SK-N-SH (cell line): ENCODE results near the gene CKS1B. TPM values are rescaled to one million over a fixed set of nuclear protein-coding genes. Genes with fewer than 3 reads are reported as not detected.

Source experiments
- CTCF ChIA-PET: fragments of 300-600, 350-600 bp; formaldehyde crosslinking; extraction: SDS; loops from one replicate; lab custom pipeline; 2021; lab: Yijun Ruan, JAX
- POLR2A ChIA-PET: fragments of 350-600 bp; sonication (Branson Sonifier 250); formaldehyde crosslinking; extraction: SDS; loops from one replicate; lab custom pipeline; 2020; ENCODE audit warnings: antibody characterized with exemption, inconsistent platforms; lab: Yijun Ruan, JAX
- DNase-seq: peaks from one replicate; pipeline ENCODE4 v3.0.0; 2012
- H2AFZ ChIP-seq: fragments of 200-600 bp; sonication (generic); 2 replicates; pipeline ENCODE4 v1.8.1; 2016; ENCODE audit warnings: antibody characterized with exemption, mild to moderate bottlenecking, low read depth
- H3F3A ChIP-seq: fragments of 200-600 bp; sonication (generic); replicated peaks from 2 replicates; pipeline ENCODE3; 2016; ENCODE audit warnings: antibody characterized with exemption, mild to moderate bottlenecking; ENCODE audit not compliant: insufficient read depth
- H3K27ac ChIP-seq, 2 experiments: fragments of 200-500 bp in 1 of 2; fragments of 200-600 bp in 1 of 2; sonication (Bioruptor generic) in 1 of 2; sonication (generic), shearing (Covaris generic) in 1 of 2; 2 replicates each; pipeline versions ENCODE4 v1.5.1 to v1.6.1; 2014 to 2016; ENCODE audit warnings: low read depth in 2 of 2, inconsistent platforms in 1 of 2, low read length in 1 of 2, mild to moderate bottlenecking in 1 of 2, mixed read lengths in 1 of 2
- H3K27me3 ChIP-seq: fragments of 200-600 bp; sonication (generic), shearing (Covaris generic); 2 replicates; pipeline ENCODE4 v1.6.1; 2016; ENCODE audit warnings: mixed run types; ENCODE audit not compliant: insufficient read depth
- H3K36me3 ChIP-seq, 2 experiments: fragments of 200-500 bp in 1 of 2; fragments of 200-600 bp in 1 of 2; sonication (Bioruptor generic) in 1 of 2; sonication (generic) in 1 of 2; replicated peaks in 1 of 2; 2 replicates each; pipeline versions ENCODE3 to v1.5.1; 2014 to 2016; ENCODE audit warnings: low read length in 1 of 2, mild to moderate bottlenecking in 1 of 2; ENCODE audit not compliant: insufficient read depth in 2 of 2, control insufficient read depth in 1 of 2
- H3K4me1 ChIP-seq, 2 experiments: fragments of 200-500 bp in 1 of 2; fragments of 200-600 bp in 1 of 2; sonication (Bioruptor generic) in 1 of 2; sonication (generic), shearing (Covaris generic) in 1 of 2; 2 replicates each; pipeline versions ENCODE4 v1.5.1 to v1.6.1; 2014 to 2016; ENCODE audit warnings: low read depth in 1 of 2, low read length in 1 of 2, mixed run types in 1 of 2; ENCODE audit not compliant: insufficient read depth in 2 of 2, control insufficient read depth in 1 of 2
- H3K4me2 ChIP-seq: fragments of 200-600 bp; sonication (generic), shearing (Covaris generic); 2 replicates; pipeline ENCODE4 v1.6.1; 2017; ENCODE audit warnings: mixed run types
- H3K4me3 ChIP-seq, 2 experiments: fragments of 200-500 bp in 1 of 2; fragments of 200-600 bp in 1 of 2; sonication (Bioruptor generic) in 1 of 2; sonication (generic), shearing (Covaris generic) in 1 of 2; 2 replicates each; pipeline versions ENCODE4 v1.5.1 to v1.8.1; 2014 to 2016; ENCODE audit warnings: low read depth in 2 of 2, inconsistent platforms in 1 of 2, low read length in 1 of 2, mild to moderate bottlenecking in 1 of 2, mixed read lengths in 1 of 2, moderate library complexity in 1 of 2
- H3K79me2 ChIP-seq: fragments of 200-600 bp; sonication (generic); 2 replicates; pipeline ENCODE4 v1.8.1; 2017; ENCODE audit warnings: mild to moderate bottlenecking; ENCODE audit not compliant: insufficient read depth
- H3K9ac ChIP-seq: fragments of 200-600 bp; sonication (generic); 2 replicates; pipeline ENCODE4 v1.6.1; 2017; ENCODE audit warnings: mixed run types
- H3K9me2 ChIP-seq: fragments of 200-600 bp; sonication (generic); 2 replicates; pipeline ENCODE4 v1.6.1; 2017; ENCODE audit warnings: mixed run types
- H3K9me3 ChIP-seq: fragments of 200-600 bp; sonication (generic); 2 replicates; pipeline ENCODE4 v1.6.1; 2017; ENCODE audit warnings: mixed run types, mild to moderate bottlenecking, moderate library complexity
- H4K20me1 ChIP-seq: fragments of 200-600 bp; sonication (generic); 2 replicates; pipeline ENCODE4 v1.6.1; 2017; ENCODE audit warnings: mild to moderate bottlenecking, mixed run types; ENCODE audit not compliant: insufficient read depth
- CHD2 ChIP-seq: fragments of 150-350 bp; IDR thresholded peaks from 2 replicates; pipeline ENCODE4 v1.6.1; 2018; ENCODE audit warnings: low read length; ENCODE audit not compliant: partially characterized antibody
- EP300 ChIP-seq, 2 experiments: IDR thresholded peaks; 2 replicates each; pipeline versions ENCODE4 v1.4.0 to v1.6.1; 2012; ENCODE audit warnings: borderline replicate concordance in 1 of 2, low read depth in 1 of 2, low read length in 1 of 2
- EZH2phosphoT487 ChIP-seq: fragments of 200-600 bp; sonication (generic); IDR thresholded peaks from 2 replicates; pipeline ENCODE4 v1.6.1; 2017; ENCODE audit warnings: low read depth, mixed run types, mild to moderate bottlenecking, antibody characterized with exemption, moderate library complexity, borderline replicate concordance
- GATA2 ChIP-seq: sonication (generic); formaldehyde crosslinking; IDR thresholded peaks from 2 replicates; pipeline ENCODE4 v1.5.0; 2020; ENCODE audit warnings: mild to moderate bottlenecking, missing genetic modification reagents
- JUND ChIP-seq: IDR thresholded peaks from 2 replicates; pipeline ENCODE4 v1.4.0; 2012
- MEF2A ChIP-seq: IDR thresholded peaks from 2 replicates; pipeline ENCODE4 v1.4.0; 2012; ENCODE audit warnings: low read depth, borderline replicate concordance
- NFIC ChIP-seq: IDR thresholded peaks from 2 replicates; pipeline ENCODE4 v1.4.0; 2012; ENCODE audit warnings: borderline replicate concordance
- NRF1 ChIP-seq: IDR thresholded peaks from 2 replicates; pipeline ENCODE4 v1.6.1; 2012; ENCODE audit warnings: low read depth, mild to moderate bottlenecking, low read length
- RFX5 ChIP-seq: IDR thresholded peaks from 2 replicates; pipeline ENCODE4 v1.6.1; 2012; ENCODE audit warnings: mild to moderate bottlenecking, improper control_type of control experiment, low read length
- SIN3A ChIP-seq: IDR thresholded peaks from 2 replicates; pipeline ENCODE4 v1.6.1; 2012; ENCODE audit warnings: low read depth, mild to moderate bottlenecking, low read length, moderate library complexity, borderline replicate concordance
- TAF1 ChIP-seq: IDR thresholded peaks from 2 replicates; pipeline ENCODE4 v1.6.1; 2012; ENCODE audit warnings: low read depth, mild to moderate bottlenecking, low read length, moderate library complexity, borderline replicate concordance
- TEAD4 ChIP-seq: IDR thresholded peaks from 2 replicates; pipeline ENCODE4 v1.4.0; 2012; ENCODE audit warnings: mild to moderate bottlenecking, borderline replicate concordance; ENCODE audit not compliant: insufficient read depth
- USF2 ChIP-seq: fragments of 150-350 bp; IDR thresholded peaks from 2 replicates; pipeline ENCODE4 v1.6.1; 2017; ENCODE audit warnings: antibody characterized with exemption, low read length, low read depth, borderline replicate concordance
- WGBS: methylation state at CpG from one replicate; pipeline ENCODE4 v1.1.6; 2017; ENCODE audit warnings: low lambda C conversion rate; 5-methylcytosine and 5-hydroxymethylcytosine counted together
- polyA plus RNA-seq, 3 experiments: library from polyadenylated mRNA; depleted of rRNA; stranded (reverse); fragments of >200 nt; gene quantifications; 2 replicates each; pipeline ENCODE4 v1.2.3, GENCODE V29; 2012
- TF ChIP-seq, protein P1 (sequence below): IDR thresholded peaks from 2 replicates; pipeline ENCODE4; 2012
- TF ChIP-seq, protein P2 (sequence below): IDR thresholded peaks from 2 replicates; pipeline ENCODE4 v1.6.1; 2012; ENCODE audit warnings: mild to moderate bottlenecking, low read depth, low read length, moderate library complexity

The CKS1B gene
- polyA plus RNA-seq, 1 of the 3 experiments (the other 2 are of a cell fraction) = 308 TPM

DNA sequence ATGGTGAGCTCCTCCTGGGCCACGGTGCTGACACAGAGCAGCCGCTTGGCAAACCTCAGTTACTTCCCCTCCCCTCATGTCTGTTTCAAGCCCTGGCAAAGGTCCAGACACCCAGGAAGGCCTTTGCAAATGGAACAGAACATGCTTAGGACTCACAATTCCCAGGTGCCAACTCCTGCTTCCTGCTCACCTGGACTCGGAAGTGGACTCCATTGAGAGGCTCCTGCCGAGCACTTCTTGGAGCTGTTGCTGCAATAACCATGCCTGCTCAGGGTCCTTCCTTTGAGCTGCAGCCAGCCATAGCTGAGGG lies 48.4 kb downstream of the CKS1B start (continued):
- no peak for TF ChIP-seq TEAD4
- no peak for TF ChIP-seq SIN3A
- no peak for TF ChIP-seq CHD2
- no peak for TF ChIP-seq RFX5

- TF ChIP-seq JUND (no peak), SIN3A (no peak), NFIC (no peak), MEF2A (no peak), GATA2 (no peak), TAF1 (no peak), USF2 (no peak), CHD2 (no peak), EZH2phosphoT487 (no peak), EP300 (IDR thresholded peaks at IDR 0.05; ENCODE audit: borderline replicate concordance in 1 of 2, low read depth in 1 of 2, low read length in 1 of 2) (no peak), NRF1 (no peak)
- TF ChIP-seq, protein P1, sequence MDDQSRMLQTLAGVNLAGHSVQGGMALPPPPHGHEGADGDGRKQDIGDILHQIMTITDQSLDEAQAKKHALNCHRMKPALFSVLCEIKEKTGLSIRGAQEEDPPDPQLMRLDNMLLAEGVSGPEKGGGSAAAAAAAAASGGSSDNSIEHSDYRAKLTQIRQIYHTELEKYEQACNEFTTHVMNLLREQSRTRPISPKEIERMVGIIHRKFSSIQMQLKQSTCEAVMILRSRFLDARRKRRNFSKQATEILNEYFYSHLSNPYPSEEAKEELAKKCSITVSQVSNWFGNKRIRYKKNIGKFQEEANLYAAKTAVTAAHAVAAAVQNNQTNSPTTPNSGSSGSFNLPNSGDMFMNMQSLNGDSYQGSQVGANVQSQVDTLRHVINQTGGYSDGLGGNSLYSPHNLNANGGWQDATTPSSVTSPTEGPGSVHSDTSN = no peak
- TF ChIP-seq, protein P2, sequence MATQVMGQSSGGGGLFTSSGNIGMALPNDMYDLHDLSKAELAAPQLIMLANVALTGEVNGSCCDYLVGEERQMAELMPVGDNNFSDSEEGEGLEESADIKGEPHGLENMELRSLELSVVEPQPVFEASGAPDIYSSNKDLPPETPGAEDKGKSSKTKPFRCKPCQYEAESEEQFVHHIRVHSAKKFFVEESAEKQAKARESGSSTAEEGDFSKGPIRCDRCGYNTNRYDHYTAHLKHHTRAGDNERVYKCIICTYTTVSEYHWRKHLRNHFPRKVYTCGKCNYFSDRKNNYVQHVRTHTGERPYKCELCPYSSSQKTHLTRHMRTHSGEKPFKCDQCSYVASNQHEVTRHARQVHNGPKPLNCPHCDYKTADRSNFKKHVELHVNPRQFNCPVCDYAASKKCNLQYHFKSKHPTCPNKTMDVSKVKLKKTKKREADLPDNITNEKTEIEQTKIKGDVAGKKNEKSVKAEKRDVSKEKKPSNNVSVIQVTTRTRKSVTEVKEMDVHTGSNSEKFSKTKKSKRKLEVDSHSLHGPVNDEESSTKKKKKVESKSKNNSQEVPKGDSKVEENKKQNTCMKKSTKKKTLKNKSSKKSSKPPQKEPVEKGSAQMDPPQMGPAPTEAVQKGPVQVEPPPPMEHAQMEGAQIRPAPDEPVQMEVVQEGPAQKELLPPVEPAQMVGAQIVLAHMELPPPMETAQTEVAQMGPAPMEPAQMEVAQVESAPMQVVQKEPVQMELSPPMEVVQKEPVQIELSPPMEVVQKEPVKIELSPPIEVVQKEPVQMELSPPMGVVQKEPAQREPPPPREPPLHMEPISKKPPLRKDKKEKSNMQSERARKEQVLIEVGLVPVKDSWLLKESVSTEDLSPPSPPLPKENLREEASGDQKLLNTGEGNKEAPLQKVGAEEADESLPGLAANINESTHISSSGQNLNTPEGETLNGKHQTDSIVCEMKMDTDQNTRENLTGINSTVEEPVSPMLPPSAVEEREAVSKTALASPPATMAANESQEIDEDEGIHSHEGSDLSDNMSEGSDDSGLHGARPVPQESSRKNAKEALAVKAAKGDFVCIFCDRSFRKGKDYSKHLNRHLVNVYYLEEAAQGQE = no peak
- H3K9me2 ChIP-seq = no peaks in the 10 kb centered on the region
- no peak overlapping the region for H3K4me2 ChIP-seq
- no peak overlapping the region for H2AFZ ChIP-seq
- peaks cover 0 to 4% of the 10 kb centered on the region in 2 experiments; a peak in 1 of 4 replicates for H3K4me1 ChIP-seq
- POLR2A ChIA-PET = no interaction called here
- no peaks in the 10 kb centered on the region for H3K27me3 ChIP-seq
- no peaks in the 10 kb centered on the region for H3K79me2 ChIP-seq
- CTCF ChIA-PET = interaction anchor here (0.9 to 4.9 kb wide), 8 partner anchors 11 to 144 kb away, joined by 3 to 28 read pairs (median 6); partner anchors contain the start of gene ADAM15
- no peaks in the 10 kb centered on the region for H3K9me3 ChIP-seq
- WGBS = 73% methylated on average over 5 of the region's 5 CpGs
- H3K27ac ChIP-seq = no peak overlapping the region
- H4K20me1 ChIP-seq = no peaks in the 10 kb centered on the region
- no peak overlapping the region for H3K9ac ChIP-seq
- no peaks in the 10 kb centered on the region for H3K36me3 ChIP-seq
- DNase-seq = no peak
- H3F3A ChIP-seq = no peaks in the 10 kb centered on the region
- H3K4me3 ChIP-seq = no peak overlapping the region
Observed at GRCh38 chr1:155023627-155024026, 49.1 kb downstream of the CKS1B start.
